ENCODE measurements around the gene TMTC1. TPM values are rescaled to one million over a fixed set of nuclear protein-coding genes. Genes with fewer than 3 reads are reported as not detected.

The TMTC1 gene
- total and polyA plus RNA-seq, 2 experiments from 2014 or later = 4.8 to 24.3 TPM

DNA sequence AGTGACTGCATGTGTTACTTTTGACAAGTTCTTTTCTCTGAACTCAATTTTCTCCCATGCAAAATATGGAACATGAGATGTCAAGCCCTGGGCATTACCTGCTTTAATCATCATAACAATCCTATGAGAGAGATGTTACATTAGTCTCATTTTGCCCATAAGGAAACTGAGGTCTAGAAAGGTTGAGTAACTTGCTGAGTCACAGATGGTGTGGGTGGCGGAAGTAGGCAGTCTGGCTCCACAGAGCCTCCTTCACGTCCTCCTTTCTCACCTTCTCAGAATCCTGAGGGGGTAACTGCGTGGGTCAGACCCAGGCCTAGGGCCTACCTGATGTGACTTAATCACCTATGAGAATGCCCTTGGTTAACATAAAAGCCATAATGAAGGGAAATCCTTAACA, 50.7 kb downstream of the TMTC1 start (continued):
- TF ChIP-seq, protein P1, sequence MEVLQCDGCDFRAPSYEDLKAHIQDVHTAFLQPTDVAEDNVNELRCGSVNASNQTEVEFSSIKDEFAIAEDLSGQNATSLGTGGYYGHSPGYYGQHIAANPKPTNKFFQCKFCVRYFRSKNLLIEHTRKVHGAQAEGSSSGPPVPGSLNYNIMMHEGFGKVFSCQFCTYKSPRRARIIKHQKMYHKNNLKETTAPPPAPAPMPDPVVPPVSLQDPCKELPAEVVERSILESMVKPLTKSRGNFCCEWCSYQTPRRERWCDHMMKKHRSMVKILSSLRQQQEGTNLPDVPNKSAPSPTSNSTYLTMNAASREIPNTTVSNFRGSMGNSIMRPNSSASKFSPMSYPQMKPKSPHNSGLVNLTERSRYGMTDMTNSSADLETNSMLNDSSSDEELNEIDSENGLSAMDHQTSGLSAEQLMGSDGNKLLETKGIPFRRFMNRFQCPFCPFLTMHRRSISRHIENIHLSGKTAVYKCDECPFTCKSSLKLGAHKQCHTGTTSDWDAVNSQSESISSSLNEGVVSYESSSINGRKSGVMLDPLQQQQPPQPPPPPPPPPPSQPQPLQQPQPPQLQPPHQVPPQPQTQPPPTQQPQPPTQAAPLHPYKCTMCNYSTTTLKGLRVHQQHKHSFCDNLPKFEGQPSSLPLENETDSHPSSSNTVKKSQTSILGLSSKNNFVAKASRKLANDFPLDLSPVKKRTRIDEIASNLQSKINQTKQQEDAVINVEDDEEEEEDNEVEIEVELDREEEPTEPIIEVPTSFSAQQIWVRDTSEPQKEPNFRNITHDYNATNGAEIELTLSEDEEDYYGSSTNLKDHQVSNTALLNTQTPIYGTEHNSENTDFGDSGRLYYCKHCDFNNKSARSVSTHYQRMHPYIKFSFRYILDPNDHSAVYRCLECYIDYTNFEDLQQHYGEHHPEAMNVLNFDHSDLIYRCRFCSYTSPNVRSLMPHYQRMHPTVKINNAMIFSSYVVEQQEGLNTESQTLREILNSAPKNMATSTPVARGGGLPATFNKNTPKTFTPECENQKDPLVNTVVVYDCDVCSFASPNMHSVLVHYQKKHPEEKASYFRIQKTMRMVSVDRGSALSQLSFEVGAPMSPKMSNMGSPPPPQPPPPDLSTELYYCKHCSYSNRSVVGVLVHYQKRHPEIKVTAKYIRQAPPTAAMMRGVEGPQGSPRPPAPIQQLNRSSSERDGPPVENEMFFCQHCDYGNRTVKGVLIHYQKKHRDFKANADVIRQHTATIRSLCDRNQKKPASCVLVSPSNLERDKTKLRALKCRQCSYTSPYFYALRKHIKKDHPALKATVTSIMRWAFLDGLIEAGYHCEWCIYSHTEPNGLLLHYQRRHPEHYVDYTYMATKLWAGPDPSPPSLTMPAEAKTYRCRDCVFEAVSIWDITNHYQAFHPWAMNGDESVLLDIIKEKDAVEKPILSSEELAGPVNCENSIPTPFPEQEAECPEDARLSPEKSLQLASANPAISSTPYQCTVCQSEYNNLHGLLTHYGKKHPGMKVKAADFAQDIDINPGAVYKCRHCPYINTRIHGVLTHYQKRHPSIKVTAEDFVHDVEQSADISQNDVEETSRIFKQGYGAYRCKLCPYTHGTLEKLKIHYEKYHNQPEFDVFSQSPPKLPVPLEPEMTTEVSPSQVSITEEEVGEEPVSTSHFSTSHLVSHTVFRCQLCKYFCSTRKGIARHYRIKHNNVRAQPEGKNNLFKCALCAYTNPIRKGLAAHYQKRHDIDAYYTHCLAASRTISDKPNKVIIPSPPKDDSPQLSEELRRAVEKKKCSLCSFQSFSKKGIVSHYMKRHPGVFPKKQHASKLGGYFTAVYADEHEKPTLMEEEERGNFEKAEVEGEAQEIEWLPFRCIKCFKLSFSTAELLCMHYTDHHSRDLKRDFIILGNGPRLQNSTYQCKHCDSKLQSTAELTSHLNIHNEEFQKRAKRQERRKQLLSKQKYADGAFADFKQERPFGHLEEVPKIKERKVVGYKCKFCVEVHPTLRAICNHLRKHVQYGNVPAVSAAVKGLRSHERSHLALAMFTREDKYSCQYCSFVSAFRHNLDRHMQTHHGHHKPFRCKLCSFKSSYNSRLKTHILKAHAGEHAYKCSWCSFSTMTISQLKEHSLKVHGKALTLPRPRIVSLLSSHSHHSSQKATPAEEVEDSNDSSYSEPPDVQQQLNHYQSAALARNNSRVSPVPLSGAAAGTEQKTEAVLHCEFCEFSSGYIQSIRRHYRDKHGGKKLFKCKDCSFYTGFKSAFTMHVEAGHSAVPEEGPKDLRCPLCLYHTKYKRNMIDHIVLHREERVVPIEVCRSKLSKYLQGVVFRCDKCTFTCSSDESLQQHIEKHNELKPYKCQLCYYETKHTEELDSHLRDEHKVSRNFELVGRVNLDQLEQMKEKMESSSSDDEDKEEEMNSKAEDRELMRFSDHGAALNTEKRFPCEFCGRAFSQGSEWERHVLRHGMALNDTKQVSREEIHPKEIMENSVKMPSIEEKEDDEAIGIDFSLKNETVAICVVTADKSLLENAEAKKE (CRISPR knock-in tag; IDR thresholded peaks at IDR 0.05) = no peak

DNA sequence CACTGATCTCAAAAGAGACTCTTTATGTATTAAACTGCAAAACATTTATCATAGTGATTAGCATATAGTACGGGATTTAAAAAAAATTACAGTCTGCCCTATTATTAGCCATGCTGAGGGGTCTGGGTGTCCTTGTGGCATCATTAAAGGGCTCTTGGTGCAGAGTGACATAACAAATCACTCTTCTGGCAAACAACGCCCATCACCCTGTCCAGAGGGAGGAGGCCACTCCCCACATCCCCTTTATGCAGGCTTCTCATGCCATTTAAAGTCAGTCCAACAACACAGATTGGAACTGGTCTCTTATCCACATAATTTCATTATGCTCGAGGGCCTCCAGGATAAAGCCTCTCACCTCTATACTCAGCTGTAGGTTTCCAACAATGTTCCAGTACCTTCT, 51.1 kb downstream of the TMTC1 start:
- Mint-ChIP-seq H3K4me3 (no peak overlapping the region), H3K9me3 (no peaks in the 10 kb centered on the region), H3K27ac (no peak overlapping the region), H3K4me1 (peaks cover 10% of the 10 kb centered on the region), H3K36me3 (ENCODE audit: low read depth) (peaks cover 20% of the 10 kb centered on the region), H3K27me3 (ENCODE audit: insufficient read depth, low read depth, poor library complexity) (peaks cover 5% of the 10 kb centered on the region)
- Histone ChIP-seq H3K79me2 (replicated peaks; ENCODE audit: insufficient read depth) (no peaks in the 10 kb centered on the region), H2AFZ (no peak overlapping the region), H3K36me3 (ENCODE audit: insufficient read depth) (no peaks in the 10 kb centered on the region), H3K27ac (ENCODE audit: low read depth) (no peak overlapping the region), H3K4me3 (no peak overlapping the region), H3K4me2 (no peak overlapping the region), H4K20me1 (replicated peaks; ENCODE audit: insufficient read depth) (peaks cover 6% of the 10 kb centered on the region; the same call in 1 of the 2 replicates), H3K4me1 (ENCODE audit: insufficient read depth) (no peaks in the 10 kb centered on the region), H3F3A (replicated peaks; ENCODE audit: low read depth) (no peaks in the 10 kb centered on the region), H3K27me3 (ENCODE audit: insufficient read depth) (no peaks in the 10 kb centered on the region), H3K9me2 (ENCODE audit: insufficient read depth) (no peaks in the 10 kb centered on the region)
- DNase-seq (ENCODE audit: low spot score) (no peak), ATAC-seq (no peak)
- no peak for TF ChIP-seq CREB1 (CRISPR knock-in tag; IDR thresholded peaks at IDR 0.05; ENCODE audit: low read depth)
- TF ChIP-seq STAT1 (IDR thresholded peaks at IDR 0.05; ENCODE audit: unreplicated experiment) = no peak
- TF ChIP-seq ZNF331 (CRISPR knock-in tag; IDR thresholded peaks at IDR 0.05; ENCODE audit: low read depth) = no peak
- no peak for TF ChIP-seq JUNB (IDR thresholded peaks at IDR 0.05; ENCODE audit: unreplicated experiment)
- TF ChIP-seq, protein P2, sequence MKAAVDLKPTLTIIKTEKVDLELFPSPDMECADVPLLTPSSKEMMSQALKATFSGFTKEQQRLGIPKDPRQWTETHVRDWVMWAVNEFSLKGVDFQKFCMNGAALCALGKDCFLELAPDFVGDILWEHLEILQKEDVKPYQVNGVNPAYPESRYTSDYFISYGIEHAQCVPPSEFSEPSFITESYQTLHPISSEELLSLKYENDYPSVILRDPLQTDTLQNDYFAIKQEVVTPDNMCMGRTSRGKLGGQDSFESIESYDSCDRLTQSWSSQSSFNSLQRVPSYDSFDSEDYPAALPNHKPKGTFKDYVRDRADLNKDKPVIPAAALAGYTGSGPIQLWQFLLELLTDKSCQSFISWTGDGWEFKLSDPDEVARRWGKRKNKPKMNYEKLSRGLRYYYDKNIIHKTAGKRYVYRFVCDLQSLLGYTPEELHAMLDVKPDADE (IDR thresholded peaks at IDR 0.05) = no peak
- TF ChIP-seq EZH2phosphoT487 (IDR thresholded peaks at IDR 0.05; ENCODE audit: unreplicated experiment) = no peak
